RWPE2 (cell line): ENCODE results near the gene KXD1.

Experiments used
- ATAC-seq: fragments of 200-7000 bp; cut with Tn5 transposase; 3 replicates; pipeline ENCODE4 v1.9.1; 2021; ENCODE audit warnings: low read depth
- DNase-seq: peaks from one replicate; pipeline ENCODE4 v3.0.0-alpha.2; 2020; ENCODE audit warnings: low spot score
- H3K27ac ChIP-seq: fragments of 450-650 bp; 2 replicates; pipeline ENCODE4 v1.5.1; 2017; ENCODE audit warnings: mild to moderate bottlenecking; ENCODE audit not compliant: poor library complexity, severe bottlenecking
- H3K27me3 ChIP-seq: fragments of 250-450 bp; sonication (Bioruptor Pico); 2 replicates; pipeline ENCODE4 v1.5.1; 2021; ENCODE audit warnings: mild to moderate bottlenecking, moderate library complexity; ENCODE audit not compliant: insufficient read depth, poor library complexity, severe bottlenecking
- H3K36me3 ChIP-seq: fragments of 250-450 bp; sonication (Bioruptor Pico); 2 replicates; pipeline ENCODE4 v1.5.1; 2020; ENCODE audit warnings: low read depth, mild to moderate bottlenecking, moderate library complexity
- H3K4me1 ChIP-seq: fragments of 250-450 bp; sonication (Bioruptor Pico); 2 replicates; pipeline ENCODE4 v1.5.1; 2021; ENCODE audit warnings: mild to moderate bottlenecking, moderate library complexity; ENCODE audit not compliant: insufficient read depth, poor library complexity, severe bottlenecking
- H3K4me3 ChIP-seq: fragments of 250-450 bp; sonication (Bioruptor Pico); 2 replicates; pipeline ENCODE4 v1.5.1; 2021; ENCODE audit warnings: mild to moderate bottlenecking, moderate library complexity; ENCODE audit not compliant: severe bottlenecking
- H3K9me3 ChIP-seq: fragments of 250-450 bp; sonication (Bioruptor Pico); 2 replicates; pipeline ENCODE4 v1.5.1; 2021; ENCODE audit warnings: mild to moderate bottlenecking, moderate library complexity; ENCODE audit not compliant: severe bottlenecking
- CTCF ChIP-seq: fragments of 450-650 bp; IDR thresholded peaks from one replicate; pipeline ENCODE4 v1.5.1; 2017; ENCODE audit warnings: mild to moderate bottlenecking, moderate library complexity; ENCODE audit not compliant: poor library complexity, severe bottlenecking

The KXD1 gene

DNA sequence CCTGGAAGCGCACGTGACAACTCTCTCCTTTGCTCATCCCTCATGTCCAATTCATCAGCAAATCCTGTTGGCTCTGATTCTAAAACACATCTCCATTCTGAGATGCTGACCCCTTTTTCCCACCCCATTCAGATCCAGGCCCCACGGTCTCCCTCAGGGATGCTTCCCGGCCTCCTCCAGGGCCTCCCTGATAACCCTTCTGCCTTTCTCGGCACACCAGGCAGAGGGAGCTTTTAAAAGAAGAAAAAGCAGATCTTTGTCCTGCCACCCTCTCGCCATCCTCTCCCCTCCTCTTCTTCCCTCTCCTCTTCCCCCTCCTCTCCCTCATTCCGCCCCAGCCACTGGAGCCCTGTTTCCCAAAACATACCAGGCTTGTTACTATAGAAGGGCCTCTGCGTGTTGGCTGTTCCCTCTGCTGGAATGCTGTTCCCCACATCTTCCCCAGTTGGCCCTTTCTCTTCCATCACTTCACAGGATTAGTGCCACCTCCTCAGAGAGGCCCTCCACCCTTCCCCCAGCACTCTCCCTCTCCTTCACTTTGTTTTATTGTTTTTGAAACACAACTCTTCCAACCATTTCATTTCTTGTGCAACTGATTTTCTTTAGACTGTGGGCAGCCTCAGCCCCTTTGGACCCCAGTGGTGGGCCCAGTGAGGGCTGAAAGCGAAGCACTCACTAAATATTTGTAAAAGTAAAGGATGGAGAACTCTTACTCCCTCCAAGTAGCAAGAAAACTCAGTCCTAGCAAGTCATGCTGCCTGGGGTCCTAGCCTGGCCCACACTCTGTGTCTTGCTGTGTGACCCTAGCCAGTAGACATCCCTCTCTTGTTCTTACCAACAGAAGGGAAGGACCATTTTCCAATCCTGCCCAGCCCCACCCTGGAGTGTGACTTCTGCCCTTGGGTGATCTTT lies 51.4 kb downstream of the KXD1 start:
- ATAC-seq = no peak
- peaks cover 8% of the 10 kb centered on the region for H3K4me1 ChIP-seq

DNA sequence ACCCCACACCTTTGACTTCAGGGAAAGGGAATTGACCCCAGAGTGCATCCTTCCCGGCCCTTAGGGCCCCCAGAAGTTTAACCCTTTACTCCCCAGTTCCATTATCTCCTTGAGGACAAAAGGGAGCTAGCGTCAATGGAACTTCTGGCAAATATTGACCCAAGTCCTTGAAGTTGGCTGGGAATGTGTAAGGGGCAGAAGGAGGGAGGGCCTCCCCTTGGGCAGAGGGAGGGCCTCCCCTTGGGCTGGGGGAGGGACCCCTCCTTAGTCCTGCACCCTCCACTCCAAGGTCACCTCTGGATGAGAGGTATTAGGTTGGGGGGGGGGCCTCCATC lies 52.0 kb downstream of the KXD1 start:
- Histone ChIP-seq H3K27me3 (peaks cover 91% of the 10 kb centered on the region), H3K36me3 (no peaks in the 10 kb centered on the region), H3K4me1 (peaks cover 8% of the 10 kb centered on the region), H3K27ac (no peak overlapping the region), H3K4me3 (no peak overlapping the region), H3K9me3 (no peaks in the 10 kb centered on the region)
- ATAC-seq = no peak
- DNase-seq = no peak
- TF ChIP-seq CTCF = no peak

More for the DNA sequence above, 51.4 kb downstream of the KXD1 start:
- no peaks in the 10 kb centered on the region for H3K9me3 ChIP-seq
- H3K36me3 ChIP-seq = no peaks in the 10 kb centered on the region
- no peak overlapping the region for H3K27ac ChIP-seq
- TF ChIP-seq CTCF = no peak
- no peak overlapping the region for H3K4me3 ChIP-seq
- DNase-seq = no peak
- peaks cover 85% of the 10 kb centered on the region for H3K27me3 ChIP-seq

- ATAC-seq (0 out of 3 replicates have a peak, but pooled peaks have one; percentile 22), DNase-seq (no peak)
- peaks cover 8% of the 10 kb centered on the region for H3K4me1 ChIP-seq
- H3K27me3 ChIP-seq = peaks cover 89% of the 10 kb centered on the region
- H3K9me3 ChIP-seq = no peaks in the 10 kb centered on the region
- H3K4me3 ChIP-seq = no peak overlapping the region
- H3K27ac ChIP-seq = no peak overlapping the region
- no peak for TF ChIP-seq CTCF
- no peaks in the 10 kb centered on the region for H3K36me3 ChIP-seq
Measured at GRCh38 chr19:18610245-18610555, 52.5 kb downstream of the KXD1 start.

GRCh38 chr19:18610556-18611326 lies 53.1 kb downstream of the KXD1 start:
- H3K36me3 ChIP-seq = no peaks in the 10 kb centered on the region
- peaks cover 84% of the 10 kb centered on the region for H3K27me3 ChIP-seq
- ATAC-seq (no peak), DNase-seq (peak; percentile 48)
- H3K4me3 ChIP-seq = no peak overlapping the region
- peaks cover 8% of the 10 kb centered on the region for H3K4me1 ChIP-seq
- no peak overlapping the region for H3K27ac ChIP-seq
- no peaks in the 10 kb centered on the region for H3K9me3 ChIP-seq
- no peak for TF ChIP-seq CTCF
